OCI-LY1 (cell line): ENCODE measurements around the gene CNTNAP2.

Source experiments
- H2AFZ ChIP-seq: fragments of 200-600 bp; sonication (generic), shearing (Covaris generic); 2 replicates; pipeline ENCODE4 v1.6.0; 2014; ENCODE audit warnings: antibody characterized with exemption, mild to moderate bottlenecking, low read length
- H3F3A ChIP-seq: fragments of 200-600 bp; sonication (generic), shearing (Covaris generic); 2 replicates; pipeline ENCODE4 v1.6.0; 2014; ENCODE audit warnings: mild to moderate bottlenecking, antibody characterized with exemption, low read length, moderate library complexity; ENCODE audit not compliant: insufficient read depth
- H3K27ac ChIP-seq: fragments of 200-600 bp; sonication (generic); 2 replicates; pipeline ENCODE4 v1.5.1; 2014; ENCODE audit warnings: low read length, mixed run types, mild to moderate bottlenecking, low read depth; ENCODE audit not compliant: poor library complexity, severe bottlenecking
- H3K27me3 ChIP-seq: fragments of 200-600 bp; sonication (generic); 2 replicates; pipeline ENCODE4 v1.6.0; 2014; ENCODE audit warnings: antibody characterized with exemption, mild to moderate bottlenecking, low read length, moderate library complexity; ENCODE audit not compliant: insufficient read depth
- H3K36me3 ChIP-seq: fragments of 200-600 bp; sonication (generic); 2 replicates; pipeline ENCODE4 v1.6.1; 2014; ENCODE audit warnings: mild to moderate bottlenecking, antibody characterized with exemption, low read length, moderate library complexity, mixed read lengths; ENCODE audit not compliant: insufficient read depth
- H3K4me1 ChIP-seq: fragments of 200-600 bp; sonication (generic); 2 replicates; pipeline ENCODE4 v1.5.1; 2014; ENCODE audit warnings: mild to moderate bottlenecking, low read length, moderate library complexity; ENCODE audit not compliant: insufficient read depth, severe bottlenecking
- H3K4me2 ChIP-seq: fragments of 200-600 bp; sonication (generic), shearing (Covaris generic); 2 replicates; pipeline ENCODE4 v1.6.1; 2014; ENCODE audit warnings: low read length
- H3K4me3 ChIP-seq: fragments of 200-600 bp; sonication (generic); 2 replicates; pipeline ENCODE4 v1.5.1; 2014; ENCODE audit warnings: low read length, low read depth, mild to moderate bottlenecking, mixed read lengths; ENCODE audit not compliant: poor library complexity, severe bottlenecking
- H3K79me2 ChIP-seq: fragments of 200-600 bp; shearing (Covaris generic); 2 replicates; pipeline ENCODE4 v1.6.1; 2016; ENCODE audit warnings: mixed run types, low read length, mixed read lengths; ENCODE audit not compliant: insufficient read depth
- H3K9ac ChIP-seq: fragments of 200-600 bp; sonication (generic), shearing (Covaris generic); 2 replicates; pipeline ENCODE4 v1.6.1; 2014; ENCODE audit warnings: mild to moderate bottlenecking, low read length, mixed read lengths
- H3K9me2 ChIP-seq: fragments of 200-600 bp; sonication (generic), shearing (Covaris generic); 2 replicates; pipeline ENCODE4 v1.6.1; 2014; ENCODE audit warnings: low read depth, mild to moderate bottlenecking, low read length, mixed read lengths
- H3K9me3 ChIP-seq: fragments of 200-600 bp; shearing (Covaris generic); 2 replicates; pipeline ENCODE4 v1.6.1; 2014; ENCODE audit warnings: low read length, mixed read lengths
- H4K20me1 ChIP-seq: fragments of 200-600 bp; sonication (generic), shearing (Covaris generic); 2 replicates; pipeline ENCODE4 v1.6.0; 2016; ENCODE audit warnings: mild to moderate bottlenecking, low read length; ENCODE audit not compliant: insufficient read depth
- EZH2 ChIP-seq: fragments of 200-600 bp; sonication (generic), shearing (Covaris generic); IDR thresholded peaks from 2 replicates; pipeline ENCODE4 v1.8.0; 2017; ENCODE audit warnings: borderline replicate concordance, mixed run types, mild to moderate bottlenecking, antibody characterized with exemption, low read length, moderate library complexity, mixed read lengths
- TF ChIP-seq, protein P1 (sequence below): fragments of 200-600 bp; sonication (generic), shearing (Covaris generic); IDR thresholded peaks from 2 replicates; pipeline ENCODE4 v1.5.1; 2017; ENCODE audit warnings: mild to moderate bottlenecking, antibody characterized with exemption, low read length, moderate library complexity, mixed read lengths

The CNTNAP2 gene

DNA sequence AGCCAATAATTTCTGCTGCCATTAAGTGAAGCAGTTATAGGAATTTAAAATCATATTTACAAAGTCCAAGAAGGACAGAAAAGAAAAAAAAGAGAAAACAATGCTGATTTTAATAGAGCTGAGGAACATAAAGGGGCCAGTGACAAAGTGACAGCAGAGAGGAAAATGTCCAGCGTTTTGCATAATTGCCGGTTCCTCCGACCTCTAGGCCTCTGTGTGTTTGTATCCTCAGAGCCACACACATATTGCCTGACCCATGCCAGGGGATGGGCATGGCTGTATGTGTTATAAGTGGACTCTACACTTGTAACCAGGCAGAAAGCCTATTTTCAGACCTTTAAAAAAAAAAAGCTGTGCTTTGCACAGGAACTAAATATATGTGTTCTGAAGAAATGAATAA lies 2107.1 kb downstream of the CNTNAP2 start:
- Histone ChIP-seq H3K9me3 (peaks cover 7% of the 10 kb centered on the region; the same call in 1 of the 2 replicates), H2AFZ (no peak overlapping the region), H3F3A (no peaks in the 10 kb centered on the region), H4K20me1 (no peaks in the 10 kb centered on the region), H3K79me2 (no peaks in the 10 kb centered on the region), H3K27me3 (peaks cover 11% of the 10 kb centered on the region; the same call in 1 of the 2 replicates), H3K36me3 (no peaks in the 10 kb centered on the region), H3K9ac (no peak overlapping the region), H3K4me2 (no peak overlapping the region), H3K4me3 (no peak overlapping the region), H3K27ac (no peak overlapping the region), H3K4me1 (no peaks in the 10 kb centered on the region), H3K9me2 (no peaks in the 10 kb centered on the region)
- TF ChIP-seq EZH2: no peak
- TF ChIP-seq, protein P1, sequence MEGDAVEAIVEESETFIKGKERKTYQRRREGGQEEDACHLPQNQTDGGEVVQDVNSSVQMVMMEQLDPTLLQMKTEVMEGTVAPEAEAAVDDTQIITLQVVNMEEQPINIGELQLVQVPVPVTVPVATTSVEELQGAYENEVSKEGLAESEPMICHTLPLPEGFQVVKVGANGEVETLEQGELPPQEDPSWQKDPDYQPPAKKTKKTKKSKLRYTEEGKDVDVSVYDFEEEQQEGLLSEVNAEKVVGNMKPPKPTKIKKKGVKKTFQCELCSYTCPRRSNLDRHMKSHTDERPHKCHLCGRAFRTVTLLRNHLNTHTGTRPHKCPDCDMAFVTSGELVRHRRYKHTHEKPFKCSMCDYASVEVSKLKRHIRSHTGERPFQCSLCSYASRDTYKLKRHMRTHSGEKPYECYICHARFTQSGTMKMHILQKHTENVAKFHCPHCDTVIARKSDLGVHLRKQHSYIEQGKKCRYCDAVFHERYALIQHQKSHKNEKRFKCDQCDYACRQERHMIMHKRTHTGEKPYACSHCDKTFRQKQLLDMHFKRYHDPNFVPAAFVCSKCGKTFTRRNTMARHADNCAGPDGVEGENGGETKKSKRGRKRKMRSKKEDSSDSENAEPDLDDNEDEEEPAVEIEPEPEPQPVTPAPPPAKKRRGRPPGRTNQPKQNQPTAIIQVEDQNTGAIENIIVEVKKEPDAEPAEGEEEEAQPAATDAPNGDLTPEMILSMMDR: no peak

DNA sequence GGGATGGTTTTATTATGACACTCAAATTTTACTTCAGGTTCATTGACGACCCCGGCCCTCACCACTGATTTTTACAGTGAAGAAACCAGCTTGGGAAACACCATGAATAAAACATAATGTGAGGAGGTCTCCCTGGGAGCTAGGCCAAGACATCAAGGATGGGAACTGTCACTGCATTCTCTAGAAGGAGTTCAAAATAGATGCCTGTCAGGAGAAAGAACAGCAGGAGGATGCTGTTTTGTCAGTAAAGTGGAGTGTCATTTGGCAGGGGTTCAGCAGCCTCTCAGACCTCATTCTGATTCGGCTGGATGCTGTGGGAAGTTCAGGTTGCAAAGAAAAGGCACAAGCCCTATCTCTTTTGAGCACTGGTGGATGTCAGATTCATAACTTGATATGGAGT lies 2113.7 kb downstream of the CNTNAP2 start:
- H3K36me3 ChIP-seq: no peaks in the 10 kb centered on the region
- H4K20me1 ChIP-seq: no peaks in the 10 kb centered on the region
- H3K4me3 ChIP-seq: no peak overlapping the region
- H2AFZ ChIP-seq: no peak overlapping the region
- no peaks in the 10 kb centered on the region for H3K79me2 ChIP-seq
- H3K4me2 ChIP-seq: no peak overlapping the region
- H3K9me3 ChIP-seq: no peaks in the 10 kb centered on the region
- no peaks in the 10 kb centered on the region for H3K4me1 ChIP-seq
- H3F3A ChIP-seq: no peaks in the 10 kb centered on the region
- no peak overlapping the region for H3K9ac ChIP-seq
- no peak overlapping the region for H3K27ac ChIP-seq
- H3K9me2 ChIP-seq: no peaks in the 10 kb centered on the region
- peaks cover under 1% of the 10 kb centered on the region; the same call in 1 of the 2 replicates for H3K27me3 ChIP-seq
- TF ChIP-seq, protein P1: no peak
- TF ChIP-seq EZH2: no peak

DNA sequence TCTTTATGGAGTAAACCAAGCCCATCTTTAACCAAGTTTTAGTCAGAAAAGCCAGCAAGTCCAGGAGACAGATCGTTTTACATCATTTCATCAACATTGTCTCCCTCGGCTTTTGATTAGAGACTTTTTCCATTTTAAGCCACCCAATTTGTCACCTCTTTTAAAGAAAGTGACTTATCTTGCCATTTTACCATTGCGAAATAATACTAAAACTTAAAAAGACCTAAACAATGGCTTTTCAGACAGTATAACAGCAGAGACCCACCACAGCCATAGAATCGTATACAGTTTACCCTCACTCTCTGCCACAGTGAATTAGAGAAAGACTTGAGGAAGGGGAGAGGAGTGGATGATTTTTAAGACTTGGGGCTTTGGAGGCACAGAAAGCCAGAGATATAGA lies 2114.3 kb downstream of the CNTNAP2 start:
- H3K36me3 ChIP-seq: no peaks in the 10 kb centered on the region
- H3F3A ChIP-seq: no peaks in the 10 kb centered on the region
- no peak overlapping the region for H3K27ac ChIP-seq
- no peak overlapping the region for H3K9ac ChIP-seq
- no peaks in the 10 kb centered on the region for H3K9me3 ChIP-seq
- TF ChIP-seq EZH2: no peak
- TF ChIP-seq, protein P1: no peak
- H4K20me1 ChIP-seq: no peaks in the 10 kb centered on the region
- H2AFZ ChIP-seq: no peak overlapping the region
- H3K79me2 ChIP-seq: no peaks in the 10 kb centered on the region
- H3K4me3 ChIP-seq: no peak overlapping the region
- H3K9me2 ChIP-seq: no peaks in the 10 kb centered on the region
- H3K4me1 ChIP-seq: no peaks in the 10 kb centered on the region
- H3K4me2 ChIP-seq: no peak overlapping the region
- H3K27me3 ChIP-seq: no peaks in the 10 kb centered on the region
